ENCODE results near the gene EXD2. TPM values are rescaled to one million over a fixed set of nuclear protein-coding genes. Genes with fewer than 3 reads are reported as not detected.

The EXD2 gene
- total and polyA plus RNA-seq, 2 of the 13 experiments (the other 11 are each of a cell fraction or from before 2014, with no cell fraction given) = 9.5 to 15.1 TPM

DNA sequence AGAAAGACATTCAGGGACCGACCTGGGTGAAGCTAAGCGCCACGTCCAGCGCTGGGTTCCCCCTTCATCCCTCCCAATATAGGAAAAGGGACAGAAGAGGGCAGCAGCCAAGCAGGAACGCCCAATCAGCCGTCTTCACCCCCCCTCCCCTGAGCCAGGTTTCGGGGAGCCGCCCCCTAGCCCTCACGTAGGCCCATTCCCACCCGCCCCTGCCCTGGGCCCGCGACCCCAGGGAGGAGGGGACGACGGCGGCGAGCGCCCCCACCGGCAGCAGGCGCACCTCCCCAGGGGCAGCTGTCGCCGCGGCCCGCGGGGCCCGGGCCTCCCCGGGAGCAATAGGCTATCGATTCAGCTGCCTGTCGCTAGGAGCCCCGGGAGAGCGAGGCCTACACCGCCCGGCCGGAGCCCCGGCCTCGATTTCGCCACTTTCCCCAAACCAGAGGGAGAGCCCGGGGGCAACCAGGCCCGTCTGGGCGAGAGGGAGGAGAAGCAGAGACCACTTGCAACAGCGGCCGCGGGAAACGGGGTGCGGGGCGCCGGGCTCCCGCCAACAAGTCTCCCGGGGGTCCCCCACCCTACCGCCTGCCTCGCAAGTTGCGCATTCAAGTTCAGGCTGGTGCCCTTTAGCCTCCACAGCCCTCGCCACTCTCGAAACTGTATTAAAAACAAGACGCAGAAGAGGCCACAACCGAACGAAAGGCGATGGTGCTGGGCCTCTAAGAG, 39.7 kb upstream of the EXD2 start (continued):
- TF ChIP-seq SP1 (IDR thresholded peaks at IDR 0.05) (no peak), SP1 (CRISPR knock-in tag; IDR thresholded peaks at IDR 0.05) (no peak; the same call in 1 of the 2 replicates), TCF12 (IDR thresholded peaks at IDR 0.05) (no peak), TCF12 (CRISPR knock-in tag; IDR thresholded peaks at IDR 0.05) (peak; percentile 54; the same call in 1 of the 2 replicates), GMEB1 (CRISPR knock-in tag; IDR thresholded peaks at IDR 0.05; ENCODE audit: borderline replicate concordance) (peak; percentile 54; the same call in 1 of the 2 replicates), EP300 (IDR thresholded peaks at IDR 0.05; ENCODE audit: low read depth in 2 of 2, low read length in 2 of 2) (peak in 1 of 2 experiments; percentile 45; a peak in 2 of 4 replicates), EP300 (CRISPR knock-in tag; IDR thresholded peaks at IDR 0.05; ENCODE audit: borderline replicate concordance) (no peak), GATAD1 (CRISPR knock-in tag; IDR thresholded peaks at IDR 0.05) (peak; percentile 61; the same call in 1 of the 2 replicates), SPEN (CRISPR knock-in tag; IDR thresholded peaks at IDR 0.05; ENCODE audit: low read depth) (peak; percentile 73; the same call in 1 of the 2 replicates), GABPA (IDR thresholded peaks at IDR 0.05; ENCODE audit: low read depth, low read length) (no peak), GABPA (CRISPR knock-in tag; IDR thresholded peaks at IDR 0.05; ENCODE audit: low read depth) (peak; percentile 39), NFATC3 (CRISPR knock-in tag; IDR thresholded peaks at IDR 0.05) (no peak), SRSF1 (optimal IDR thresholded peaks at IDR 0.05; ENCODE audit: low read depth, low read length) (peak; percentile 88)
- TF ChIP-seq, protein P1, sequence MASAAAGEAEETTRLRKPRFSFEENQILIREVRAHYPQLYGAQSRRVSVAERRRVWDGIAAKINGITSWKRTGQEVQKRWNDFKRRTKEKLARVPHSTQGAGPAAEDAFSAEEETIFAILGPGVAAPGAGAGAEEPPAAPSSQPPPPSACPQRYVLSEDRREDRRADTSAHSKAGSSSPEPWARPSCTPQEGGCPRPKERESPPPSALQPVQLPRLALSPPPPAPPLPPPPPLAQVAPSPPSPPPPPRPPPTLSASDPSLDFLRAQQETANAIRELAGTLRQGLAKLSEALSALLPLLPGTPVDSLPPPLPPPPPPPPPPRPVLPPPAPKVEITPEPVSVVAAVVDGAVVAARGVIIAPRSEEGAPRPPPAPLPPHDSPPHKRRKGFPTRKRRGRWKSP (CRISPR knock-in tag; IDR thresholded peaks at IDR 0.05) = peak; percentile 64; the same call in 1 of the 2 replicates

Data from HepG2 (cell line).